ENCODE results near the gene RASA4. TPM values are rescaled to one million over a fixed set of nuclear protein-coding genes. Genes with fewer than 3 reads are reported as not detected.

Gene RASA4
- polyA plus RNA-seq, 3 donors: 15.1 to 37.6 (median 35.2) TPM

Other genes with a start within 250 kb of the RASA4 start
- 10 to 100 TPM; 13.3 to 18.3 (median 16.3) TPM for gene PRKRIP1, start 220.4 kb downstream of the RASA4 start, polyA plus RNA-seq
- gene ORAI2, start 183.2 kb downstream of the RASA4 start, polyA plus RNA-seq: 10 to 100 TPM in 2 of 3 donors, 1 to 10 TPM in 1; 5.4 to 17.8 (median 11.6) TPM
- 1 to 10 TPM; 4.5 to 6.8 (median 5.7) TPM for gene ALKBH4, start 151.9 kb downstream of the RASA4 start, polyA plus RNA-seq
- gene LRWD1, start 151.8 kb downstream of the RASA4 start, polyA plus RNA-seq: 10 to 100 TPM in 2 of 3 donors, 1 to 10 TPM in 1; 7.6 to 15.1 (median 10.4) TPM
- 10 to 100 TPM; 41.1 to 95.5 (median 82.3) TPM for gene POLR2J, start 137.8 kb downstream of the RASA4 start, polyA plus RNA-seq
- 10 to 100 TPM in 2 of 3 donors, 1 to 10 TPM in 1; 9.7 to 17.1 (median 12.6) TPM for gene RASA4B, start 99.0 kb downstream of the RASA4 start, polyA plus RNA-seq
- gene UPK3BL2, start 73.1 kb downstream of the RASA4 start, polyA plus RNA-seq: 1 to 10 TPM; 3.6 to 9.8 (median 6.8) TPM
- under 1 TPM in 1 of 3 donors, not detected in 2; 0.03 TPM for gene SPDYE2, start 65.5 kb downstream of the RASA4 start, polyA plus RNA-seq
- gene POLR2J3, start 44.2 kb downstream of the RASA4 start, polyA plus RNA-seq: 10 to 100 TPM; 33.7 to 84.8 (median 77.0) TPM
- gene UPK3BL1, start 26.0 kb upstream of the RASA4 start, polyA plus RNA-seq: 10 to 100 TPM; 14.3 to 47.2 (median 33.4) TPM
- gene SPDYE2B, start 33.6 kb upstream of the RASA4 start, polyA plus RNA-seq: not detected
- gene POLR2J2, start 54.9 kb upstream of the RASA4 start, polyA plus RNA-seq: 1 to 10 TPM; 1.1 to 2.6 (median 1.6) TPM
- 1 to 10 TPM; 2.8 to 4.3 (median 3.7) TPM for gene FAM185A, start 132.2 kb upstream of the RASA4 start, polyA plus RNA-seq